CD14-positive monocyte (primary cell): ENCODE measurements around the gene UGT2A1. TPM values are rescaled to one million over a fixed set of nuclear protein-coding genes. Genes with fewer than 3 reads are reported as not detected.

Experiments used
- DNase-seq, 3 donors: peaks; one replicate each; pipeline ENCODE4 v3.0.0-alpha.2; 2011 to 2022
- H2AFZ ChIP-seq: 2 replicates; pipeline ENCODE4 v1.6.0; 2012; ENCODE audit warnings: mild to moderate bottlenecking, low read depth, low read length, inconsistent platforms; ENCODE audit not compliant: insufficient read depth, poor library complexity, severe bottlenecking
- H3K27ac ChIP-seq, 2 donors: 1 replicate in 1 of 2; 2 replicates in 1 of 2; pipeline ENCODE4 v1.5.1; 2012 to 2013; ENCODE audit warnings: low read length in 2 of 2, control low read depth in 1 of 2, inconsistent platforms in 1 of 2, low read depth in 1 of 2, mild to moderate bottlenecking in 1 of 2
- H3K27me3 ChIP-seq, 2 donors: one replicate each; pipeline versions ENCODE4 v1.6.0 to v1.6.1; 2011 to 2013; ENCODE audit warnings: low read length in 2 of 2; ENCODE audit not compliant: control insufficient read depth in 2 of 2, insufficient read depth in 2 of 2
- H3K36me3 ChIP-seq, 2 donors: replicated peaks in 1 of 2; 1 replicate in 1 of 2; 2 replicates in 1 of 2; pipeline versions ENCODE4 v1.5.1 to v1.6.1; 2012 to 2013; ENCODE audit warnings: low read length in 2 of 2, control low read depth in 1 of 2, inconsistent platforms in 1 of 2, mild to moderate bottlenecking in 1 of 2; ENCODE audit not compliant: insufficient read depth in 2 of 2, control insufficient read depth in 1 of 2
- H3K4me1 ChIP-seq, 2 donors: 1 replicate in 1 of 2; 2 replicates in 1 of 2; pipeline versions ENCODE4 v1.5.1 to v1.6.1; 2012 to 2013; ENCODE audit warnings: low read length in 2 of 2, control low read depth in 1 of 2, inconsistent platforms in 1 of 2, mild to moderate bottlenecking in 1 of 2, moderate library complexity in 1 of 2; ENCODE audit not compliant: insufficient read depth in 2 of 2, control insufficient read depth in 1 of 2
- H3K4me2 ChIP-seq: replicated peaks from 2 replicates; pipeline ENCODE3; 2012; ENCODE audit warnings: low read length, moderate library complexity, mild to moderate bottlenecking; ENCODE audit not compliant: poor library complexity, severe bottlenecking; ENCODE audit errors: extremely low read depth
- H3K4me3 ChIP-seq, 3 experiments: fragments of 200-600 bp in 1 of 3; sonication (generic) in 1 of 3; replicated peaks in 1 of 3; 1 replicate in 2 of 3; 2 replicates in 1 of 3; pipeline ENCODE4 v1.5.1; 2011 to 2013; ENCODE audit warnings: low read length in 3 of 3, mild to moderate bottlenecking in 3 of 3, control low read depth in 2 of 3, low read depth in 2 of 3, inconsistent platforms in 1 of 3, moderate library complexity in 1 of 3
- H3K79me2 ChIP-seq: 2 replicates; pipeline ENCODE4 v1.6.0; 2012; ENCODE audit warnings: mild to moderate bottlenecking, control low read depth, inconsistent platforms, low read length, moderate library complexity; ENCODE audit not compliant: insufficient read depth
- H3K9ac ChIP-seq: 2 replicates; pipeline ENCODE4 v1.6.0; 2017; ENCODE audit warnings: low read length, mild to moderate bottlenecking; ENCODE audit not compliant: insufficient read depth, poor library complexity, severe bottlenecking
- H3K9me3 ChIP-seq, 2 donors: replicated peaks in 1 of 2; 1 replicate in 1 of 2; 2 replicates in 1 of 2; pipeline versions ENCODE4 v1.5.1 to v1.6.1; 2012 to 2013; ENCODE audit warnings: low read length in 2 of 2, control low read depth in 1 of 2; ENCODE audit not compliant: control insufficient read depth in 1 of 2, insufficient read depth in 1 of 2
- H4K20me1 ChIP-seq: 2 replicates; pipeline ENCODE4 v1.6.0; 2012; ENCODE audit warnings: mild to moderate bottlenecking, low read length, control low read depth, moderate library complexity; ENCODE audit not compliant: insufficient read depth
- H3K27ac Mint-ChIP-seq, 7 donors: one replicate each; pipeline ENCODE4 v1.8.0; 2020; ENCODE audit warnings: mild to moderate bottlenecking in 7 of 7, mixed read lengths in 7 of 7, moderate library complexity in 6 of 7, inconsistent platforms in 2 of 7
- H3K27me3 Mint-ChIP-seq, 3 donors: one replicate each; pipeline ENCODE4 v1.8.0; 2021 to 2022; ENCODE audit warnings: low read depth in 3 of 3, mild to moderate bottlenecking in 3 of 3, mixed read lengths in 3 of 3, moderate library complexity in 3 of 3, inconsistent platforms in 1 of 3
- H3K36me3 Mint-ChIP-seq, 2 donors: one replicate each; pipeline ENCODE4 v1.8.0; 2020; ENCODE audit warnings: mixed read lengths in 2 of 2, inconsistent platforms in 1 of 2, mild to moderate bottlenecking in 1 of 2
- H3K4me1 Mint-ChIP-seq: one replicate; pipeline ENCODE4 v1.8.0; 2020; ENCODE audit warnings: mild to moderate bottlenecking, mixed read lengths
- H3K4me3 Mint-ChIP-seq, 2 donors: one replicate each; pipeline ENCODE4 v1.8.0; 2020; ENCODE audit warnings: mild to moderate bottlenecking in 2 of 2, mixed read lengths in 2 of 2, moderate library complexity in 1 of 2
- H3K9me3 Mint-ChIP-seq, 7 donors: one replicate each; pipeline ENCODE4 v1.8.0; 2020 to 2022; ENCODE audit warnings: mixed read lengths in 7 of 7, mild to moderate bottlenecking in 6 of 7, moderate library complexity in 6 of 7, inconsistent platforms in 2 of 7
- WGBS: methylation state at CpG from one replicate; pipeline ENCODE4 v1.1.5; 2013; ENCODE audit warnings: missing lambda C conversion rate; ENCODE audit not compliant: insufficient coverage; 5-methylcytosine and 5-hydroxymethylcytosine counted together
- intact Hi-C, 2 donors: fragments of 100-400 bp; cut with micrococcal nuclease; formaldehyde crosslinking; loops; one replicate each; pipeline versions ENCODE4 v1.15.0 to v1.15.1; 2023
- polyA plus RNA-seq, 3 donors: library from polyadenylated mRNA; depleted of rRNA in 1 of 3; unstranded in 2 of 3; stranded (reverse) in 1 of 3; fragments of 300-500 nt in 2 of 3; fragments of >200 nt in 1 of 3; fragmentation: Illumina TruSeq in 2 of 3; gene quantifications; 1 replicate in 2 of 3; 2 replicates in 1 of 3; pipeline ENCODE4 v1.2.3, GENCODE V29; 2012 to 2021
- TF ChIP-seq, protein P1 (sequence below): fragments of 200-600 bp; IDR thresholded peaks from one replicate; pipeline ENCODE4 v1.8.0; 2022; ENCODE audit warnings: antibody characterized with exemption, mild to moderate bottlenecking

Gene UGT2A1
- polyA plus RNA-seq, 3 donors: not detected

DNA sequence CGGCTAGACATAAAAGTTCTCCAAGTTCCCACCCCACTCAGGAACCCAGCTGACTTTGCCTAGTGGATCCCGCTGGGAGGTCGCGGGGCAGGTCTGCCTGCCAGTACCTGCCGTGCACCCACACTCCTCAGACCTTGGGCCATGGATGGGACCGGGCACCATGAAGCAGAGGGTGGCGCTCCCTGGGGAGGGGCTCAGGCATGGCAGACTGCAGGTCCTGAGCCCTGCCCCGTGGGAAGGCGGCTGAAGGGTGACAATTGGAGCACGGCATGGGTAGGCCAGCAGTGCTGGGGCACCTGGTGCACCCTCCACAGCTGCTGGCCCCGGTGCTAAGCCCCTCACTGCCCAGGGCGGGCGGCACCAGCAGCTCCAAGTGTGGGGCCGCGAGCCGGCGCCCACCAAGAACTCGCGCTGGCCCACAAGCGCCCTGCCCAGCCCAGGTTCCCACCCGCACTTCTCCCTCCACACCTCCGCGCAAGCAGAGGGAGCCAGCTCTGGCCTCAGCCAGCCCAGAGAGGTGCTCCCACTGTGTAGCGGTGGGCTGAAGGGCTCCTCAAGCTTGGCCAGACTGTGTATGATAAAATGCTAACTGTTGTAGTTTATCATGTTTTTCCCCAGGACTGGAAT lies 76.7 kb downstream of the UGT2A1 start:
- no peaks in the 10 kb centered on the region for H3K4me1 ChIP-seq
- H4K20me1 ChIP-seq: no peaks in the 10 kb centered on the region
- H3K9me3 ChIP-seq: peaks cover 0 to 8% of the 10 kb centered on the region in 2 donors
- no peaks in the 10 kb centered on the region for H3K36me3 ChIP-seq
- Mint-ChIP-seq H3K27me3 (no peaks in the 10 kb centered on the region), H3K4me3 (no peak overlapping the region), H3K9me3 (peaks cover 0 to 6% (median 0%) of the 10 kb centered on the region in 7 donors), H3K4me1 (no peaks in the 10 kb centered on the region), H3K36me3 (no peaks in the 10 kb centered on the region), H3K27ac (no peak overlapping the region)
- no peaks in the 10 kb centered on the region for H3K27me3 ChIP-seq
- DNase-seq: no peak
- 94% methylated on average over 22 of the region's 24 CpGs for WGBS
- H3K27ac ChIP-seq: no peak overlapping the region
- no peak overlapping the region for H2AFZ ChIP-seq
- H3K79me2 ChIP-seq: no peaks in the 10 kb centered on the region
- intact Hi-C loops: no loop called here
- no peak overlapping the region for H3K4me2 ChIP-seq
- TF ChIP-seq, protein P1, sequence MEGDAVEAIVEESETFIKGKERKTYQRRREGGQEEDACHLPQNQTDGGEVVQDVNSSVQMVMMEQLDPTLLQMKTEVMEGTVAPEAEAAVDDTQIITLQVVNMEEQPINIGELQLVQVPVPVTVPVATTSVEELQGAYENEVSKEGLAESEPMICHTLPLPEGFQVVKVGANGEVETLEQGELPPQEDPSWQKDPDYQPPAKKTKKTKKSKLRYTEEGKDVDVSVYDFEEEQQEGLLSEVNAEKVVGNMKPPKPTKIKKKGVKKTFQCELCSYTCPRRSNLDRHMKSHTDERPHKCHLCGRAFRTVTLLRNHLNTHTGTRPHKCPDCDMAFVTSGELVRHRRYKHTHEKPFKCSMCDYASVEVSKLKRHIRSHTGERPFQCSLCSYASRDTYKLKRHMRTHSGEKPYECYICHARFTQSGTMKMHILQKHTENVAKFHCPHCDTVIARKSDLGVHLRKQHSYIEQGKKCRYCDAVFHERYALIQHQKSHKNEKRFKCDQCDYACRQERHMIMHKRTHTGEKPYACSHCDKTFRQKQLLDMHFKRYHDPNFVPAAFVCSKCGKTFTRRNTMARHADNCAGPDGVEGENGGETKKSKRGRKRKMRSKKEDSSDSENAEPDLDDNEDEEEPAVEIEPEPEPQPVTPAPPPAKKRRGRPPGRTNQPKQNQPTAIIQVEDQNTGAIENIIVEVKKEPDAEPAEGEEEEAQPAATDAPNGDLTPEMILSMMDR: no peak
- H3K9ac ChIP-seq: no peak overlapping the region
- H3K4me3 ChIP-seq: no peak overlapping the region

DNA sequence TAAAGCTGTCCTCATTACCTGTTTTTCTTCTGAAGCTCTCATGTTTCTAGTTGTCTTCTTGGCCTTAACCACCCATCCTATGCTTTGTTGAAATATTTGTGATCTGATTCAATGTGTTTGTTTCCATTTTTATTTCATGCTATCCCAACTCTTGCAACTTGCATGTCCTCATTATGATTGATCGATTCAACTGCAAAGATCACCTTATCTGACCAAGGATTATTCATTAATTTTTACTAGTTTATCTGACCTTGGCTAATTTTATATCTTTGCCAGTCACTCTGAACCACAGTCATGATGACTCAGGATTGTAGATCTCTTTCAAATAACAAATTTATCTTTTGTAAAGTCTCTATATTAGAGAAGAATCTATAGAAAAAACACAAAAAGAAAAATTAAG lies 84.3 kb downstream of the UGT2A1 start:
- WGBS: 80% methylated on average over 1 of the region's 1 CpG
- no peak overlapping the region for H3K27ac ChIP-seq
- H3K4me3 ChIP-seq: no peak overlapping the region
- no peaks in the 10 kb centered on the region for H3K4me1 Mint-ChIP-seq
- no peak overlapping the region for H3K4me3 Mint-ChIP-seq
- no peaks in the 10 kb centered on the region for H3K36me3 Mint-ChIP-seq
- H3K27me3 ChIP-seq: no peaks in the 10 kb centered on the region
- no peak overlapping the region for H3K9ac ChIP-seq
- no peaks in the 10 kb centered on the region for H3K79me2 ChIP-seq
- no peaks in the 10 kb centered on the region for H4K20me1 ChIP-seq
- H3K4me1 ChIP-seq: no peaks in the 10 kb centered on the region
- no peak overlapping the region for H3K27ac Mint-ChIP-seq
- H2AFZ ChIP-seq: no peak overlapping the region
- intact Hi-C loops: no loop called here
- TF ChIP-seq, protein P1: no peak
- H3K27me3 Mint-ChIP-seq: no peaks in the 10 kb centered on the region
- DNase-seq: no peak
- no peaks in the 10 kb centered on the region for H3K36me3 ChIP-seq
- no peak overlapping the region for H3K4me2 ChIP-seq
- H3K9me3 Mint-ChIP-seq: no peaks in the 10 kb centered on the region
- no peaks in the 10 kb centered on the region for H3K9me3 ChIP-seq
